Kidney glomerular epithelial cell (primary cell): Measurements from ENCODE around the gene TNIK.
"Not testable (repeated sequence)": the region's sequence is repeated elsewhere in the genome, so short reads cannot be mapped to it uniquely, and the experiment has no call there.

Experiments
- DNase-seq: peaks from one replicate; lab custom pipeline; 2025; lab: John Stamatoyannopoulos, UW

The TNIK gene

DNA sequence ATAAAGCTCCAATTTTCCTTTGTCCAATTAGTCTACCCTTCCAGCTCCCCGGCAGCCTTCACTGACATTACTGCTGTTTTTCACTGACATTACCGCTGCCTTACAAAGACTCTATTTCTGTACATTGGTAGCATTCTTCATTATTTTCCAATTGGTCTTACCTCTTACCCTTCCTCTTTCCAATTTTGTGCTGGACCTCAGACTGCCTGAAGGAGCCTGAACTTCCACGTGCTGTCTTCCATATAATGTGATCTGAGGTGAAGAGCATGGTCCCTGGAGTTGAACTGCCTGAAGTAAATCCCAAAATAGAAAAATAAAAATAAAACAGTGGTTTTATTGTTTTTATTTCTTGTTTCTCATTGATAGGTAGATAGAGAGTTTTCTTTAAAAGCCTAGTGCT is 9.2 kb upstream of the TNIK start:
- DNase-seq = no peak

DNA sequence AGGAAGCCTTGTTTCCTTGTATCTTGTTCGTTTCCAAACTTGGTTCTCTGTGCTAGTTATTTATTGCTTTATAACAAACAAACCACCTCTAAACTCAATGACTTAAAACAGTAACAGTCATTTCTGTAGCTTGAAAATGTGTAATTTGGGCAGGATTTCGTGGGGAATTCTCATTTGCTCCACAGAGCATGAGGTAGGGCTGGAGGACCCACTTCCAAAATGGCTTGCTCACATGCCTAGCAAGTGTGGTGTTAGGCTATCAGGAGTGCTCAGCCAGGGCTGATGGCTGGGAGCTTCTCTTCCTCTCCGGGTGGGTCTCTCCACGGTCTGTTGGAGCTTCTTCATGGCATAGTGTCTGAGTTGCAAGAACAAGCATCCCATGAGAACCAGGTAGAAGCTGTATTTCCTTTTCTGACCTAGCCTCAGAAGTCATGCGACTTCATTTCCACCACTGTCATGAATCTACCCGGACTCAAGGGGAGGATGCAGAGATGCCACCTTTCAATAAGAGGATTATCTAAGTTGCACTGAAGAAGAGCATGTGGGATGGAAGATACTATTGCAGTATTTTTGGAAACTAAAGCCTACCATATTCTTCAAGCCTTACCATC is 8.2 kb upstream of the TNIK start:
- DNase-seq = no peak

DNA sequence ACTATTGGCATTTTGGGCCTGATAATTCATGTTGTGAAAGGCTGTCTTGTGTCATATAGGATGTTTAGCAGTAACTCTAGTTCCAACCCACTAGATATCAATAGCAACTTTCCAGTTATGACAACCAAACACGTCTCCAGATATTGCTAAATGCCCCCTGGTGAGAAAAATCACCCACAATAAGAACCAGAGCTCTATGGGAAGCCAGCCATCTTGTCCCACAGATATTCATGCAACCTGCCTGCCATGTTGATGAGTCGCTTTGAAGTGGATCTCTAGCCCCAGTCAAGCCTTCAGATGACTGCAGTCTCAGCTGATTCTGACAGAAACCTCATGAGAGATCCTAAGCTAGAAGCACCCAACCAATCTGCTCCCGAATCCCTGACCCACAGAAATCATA is 5.6 kb upstream of the TNIK start:
- DNase-seq = no peak

DNA sequence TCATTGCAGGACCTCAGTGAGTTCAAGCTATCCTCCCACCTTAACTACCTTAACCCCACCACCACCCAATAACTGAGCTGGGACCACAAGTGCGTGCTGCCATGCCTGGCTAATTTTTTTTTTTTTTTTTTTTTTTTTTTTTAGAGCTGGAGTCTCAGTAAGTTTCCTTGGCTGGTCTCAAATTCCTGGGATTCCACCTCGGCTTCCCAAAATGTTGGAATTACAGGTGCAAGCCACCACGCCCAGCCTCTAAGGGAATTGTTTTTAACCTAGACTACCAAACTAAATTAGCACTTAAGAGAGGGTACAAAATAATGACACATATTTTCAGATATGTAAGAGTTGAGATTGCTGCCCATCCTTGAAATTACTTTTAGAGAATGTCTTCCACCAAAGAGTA is 4.3 kb upstream of the TNIK start:
- no peak for DNase-seq

DNA sequence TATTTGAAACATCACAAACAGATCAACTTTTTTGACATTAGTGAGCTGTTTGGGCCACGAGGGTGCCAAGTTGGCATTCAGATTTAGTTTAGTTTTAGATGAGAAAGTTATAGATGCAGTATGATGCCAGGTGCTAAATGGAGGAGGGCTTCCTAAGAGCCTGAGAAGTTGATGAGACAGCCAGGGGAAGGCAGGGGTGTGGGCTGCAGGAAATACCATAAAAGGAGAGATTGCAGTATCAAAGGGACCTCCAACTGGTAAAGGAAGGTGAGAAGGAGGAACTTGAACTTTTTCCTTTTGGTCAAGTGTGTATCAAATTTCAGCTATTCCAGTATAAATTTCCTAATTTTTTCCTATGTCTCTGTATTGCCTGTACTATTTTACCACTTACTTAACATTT is 2.0 kb upstream of the TNIK start:
- no peak for DNase-seq

DNA sequence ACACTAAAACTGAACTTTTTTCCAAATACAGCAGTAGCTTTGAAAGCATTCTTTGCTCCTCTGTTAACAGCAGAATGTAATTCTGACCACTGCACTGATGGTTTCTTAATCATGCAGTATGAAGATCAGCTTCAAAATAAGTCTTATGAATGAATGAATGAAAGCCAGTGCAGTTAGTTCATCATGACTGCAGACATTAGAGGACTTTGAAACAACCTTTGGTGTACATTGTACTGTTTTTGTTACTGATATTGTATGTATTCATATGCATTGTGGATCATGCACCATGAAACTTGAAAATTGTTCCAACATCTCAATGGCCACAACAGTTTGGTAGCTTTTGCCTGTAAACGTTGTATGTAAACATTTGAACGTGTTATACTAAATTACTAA is 1.3 kb upstream of the TNIK start:
- peak; percentile 53 for DNase-seq

DNA sequence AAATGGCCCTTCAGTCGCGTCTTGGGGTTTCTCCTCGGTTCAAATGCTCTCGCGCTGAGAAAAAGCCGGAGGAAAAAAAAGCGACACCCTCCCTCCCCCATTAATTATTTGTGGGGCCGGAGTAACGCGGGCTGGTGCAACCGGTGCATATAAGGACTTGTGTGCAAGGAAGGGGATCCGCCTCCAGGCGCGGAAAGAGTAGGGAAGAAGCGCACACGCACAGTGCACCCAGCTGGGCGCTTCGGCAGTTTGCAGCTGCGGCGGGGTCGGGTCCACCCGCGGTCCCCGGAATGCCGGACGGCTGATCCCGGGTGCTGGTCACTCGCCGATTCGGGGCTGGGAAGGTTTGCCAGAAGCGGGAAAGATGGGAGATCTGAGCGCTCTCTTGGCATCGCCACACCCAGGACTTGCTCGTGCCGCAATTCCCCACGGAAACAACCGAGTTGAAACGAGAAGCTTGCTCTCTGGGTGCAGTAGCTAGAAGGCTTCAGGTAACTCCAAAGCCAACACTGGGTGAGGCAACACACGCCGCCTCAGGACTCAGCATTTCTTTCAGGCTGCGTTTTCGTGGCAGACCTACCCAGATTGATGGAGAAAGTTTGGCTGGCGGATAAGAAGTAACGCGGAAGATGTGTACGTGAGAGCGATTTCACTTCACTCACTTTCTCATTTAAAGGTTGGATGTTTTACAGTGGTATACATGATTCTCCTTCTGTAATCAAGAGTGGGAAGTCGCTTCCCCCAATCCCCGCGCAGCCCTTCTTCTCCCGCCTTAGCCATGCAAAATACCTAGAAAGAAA is 720 bp upstream of the TNIK start:
- peak; percentile 54 for DNase-seq

DNA sequence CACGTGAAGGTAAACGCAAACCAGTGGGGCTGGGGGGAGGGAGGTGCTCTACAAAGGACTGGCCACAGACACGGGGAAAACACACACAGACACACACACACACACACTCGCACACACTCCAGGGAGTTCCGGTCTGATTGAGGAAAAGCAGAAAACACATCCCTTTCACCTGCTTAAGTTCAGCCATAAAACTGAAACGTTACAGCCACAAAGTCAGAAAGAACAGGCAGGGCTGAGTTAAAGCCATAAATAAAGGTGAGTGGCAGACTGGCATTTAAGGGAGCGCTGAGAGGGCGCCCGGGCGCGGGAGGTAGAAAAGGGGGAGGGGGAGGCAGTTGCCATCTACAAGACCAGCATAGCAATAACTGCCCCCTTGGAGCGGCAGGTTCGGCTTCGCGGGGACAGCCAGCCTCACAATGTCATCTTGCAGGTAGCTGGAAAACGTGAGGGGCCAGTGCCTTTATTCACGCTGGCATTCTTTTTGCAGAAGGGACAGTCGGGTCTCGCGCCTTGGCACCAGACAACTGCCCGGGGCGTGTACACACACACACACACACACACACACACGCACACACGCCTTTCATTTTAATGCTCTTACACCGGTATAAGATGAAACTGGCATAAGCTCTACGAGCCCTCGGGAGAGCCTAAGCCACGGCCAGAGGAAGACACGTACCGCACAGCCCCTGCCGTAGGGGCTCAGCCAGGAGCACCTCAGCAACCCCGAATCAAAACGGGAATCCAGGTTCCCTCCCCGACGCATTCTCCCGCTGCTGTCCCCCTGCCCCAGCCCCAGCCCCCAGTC is 866 bp downstream of the TNIK start:
- DNase-seq = peak; percentile 55

DNA sequence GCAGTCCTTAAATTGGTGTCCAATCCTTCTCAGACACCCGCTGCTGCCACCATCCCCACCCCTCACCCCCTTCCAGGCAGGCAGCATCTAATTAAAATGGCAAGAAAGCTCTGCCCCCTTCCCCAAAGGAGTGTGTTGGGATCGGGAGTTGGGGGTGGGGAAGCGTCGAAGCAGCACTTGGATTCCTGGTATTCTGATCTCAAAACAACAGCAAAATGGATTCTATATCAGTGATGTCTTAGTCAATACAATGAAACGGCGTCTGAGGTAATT is 1.4 kb downstream of the TNIK start:
- no peak for DNase-seq

DNA sequence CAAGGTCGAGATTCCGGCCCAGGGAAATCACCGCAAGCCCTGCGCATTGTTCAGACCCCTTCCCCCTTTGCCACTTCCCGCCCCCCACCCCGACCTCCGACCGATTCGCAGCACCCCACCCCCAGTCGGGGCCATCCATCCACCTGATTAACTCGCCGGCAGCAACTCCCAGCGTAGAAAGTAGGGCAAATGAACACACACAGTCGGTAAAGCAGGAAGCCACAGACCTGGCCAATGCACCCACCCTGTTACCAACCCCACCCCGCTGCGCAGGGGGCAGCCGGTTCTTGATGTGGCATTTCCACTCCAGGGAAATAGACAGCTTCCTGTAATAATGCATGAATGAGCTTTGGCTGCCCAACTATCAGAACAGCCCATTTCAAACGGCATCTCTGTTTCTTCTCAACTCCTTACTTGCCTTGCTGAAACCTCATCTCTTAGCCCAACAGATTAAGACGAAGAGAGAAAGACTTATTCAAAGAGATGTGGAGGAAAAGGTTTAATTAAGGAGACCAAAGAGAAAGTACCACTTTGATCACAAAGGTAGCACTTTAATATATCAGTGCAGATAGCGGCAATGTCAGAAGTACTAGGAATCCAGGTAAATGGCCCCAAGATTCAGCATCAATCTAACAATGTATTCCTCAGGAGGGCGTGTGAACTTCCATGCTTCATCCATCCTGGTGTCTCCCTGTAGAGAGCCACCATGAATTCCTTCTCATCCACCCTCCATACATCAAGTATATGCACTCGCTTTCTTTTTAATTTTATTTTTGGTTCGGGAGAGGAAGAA is 1.9 kb downstream of the TNIK start:
- no peak for DNase-seq

DNA sequence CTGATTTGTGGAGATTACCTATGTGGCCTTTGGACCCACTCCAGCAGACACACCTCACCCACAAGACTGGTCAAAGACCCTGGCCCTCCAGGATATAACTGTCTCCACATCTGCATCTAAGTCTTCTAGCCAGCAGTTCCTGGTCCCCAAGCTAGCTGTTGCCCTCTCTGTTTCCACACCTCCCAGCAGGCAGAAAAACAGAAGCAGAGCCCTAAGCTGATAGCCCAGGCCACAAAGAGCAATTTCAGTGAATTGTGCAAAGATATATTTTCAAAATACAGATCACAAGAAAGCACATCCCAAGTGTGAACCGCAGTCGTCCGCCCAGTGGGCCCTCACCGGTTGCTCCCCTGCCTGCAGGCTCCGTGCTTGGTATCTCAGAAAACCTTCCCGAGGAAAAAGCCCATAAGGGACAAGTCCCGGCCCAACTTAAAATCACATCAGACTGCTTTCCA is 2.6 kb downstream of the TNIK start:
- no peak for DNase-seq

DNA sequence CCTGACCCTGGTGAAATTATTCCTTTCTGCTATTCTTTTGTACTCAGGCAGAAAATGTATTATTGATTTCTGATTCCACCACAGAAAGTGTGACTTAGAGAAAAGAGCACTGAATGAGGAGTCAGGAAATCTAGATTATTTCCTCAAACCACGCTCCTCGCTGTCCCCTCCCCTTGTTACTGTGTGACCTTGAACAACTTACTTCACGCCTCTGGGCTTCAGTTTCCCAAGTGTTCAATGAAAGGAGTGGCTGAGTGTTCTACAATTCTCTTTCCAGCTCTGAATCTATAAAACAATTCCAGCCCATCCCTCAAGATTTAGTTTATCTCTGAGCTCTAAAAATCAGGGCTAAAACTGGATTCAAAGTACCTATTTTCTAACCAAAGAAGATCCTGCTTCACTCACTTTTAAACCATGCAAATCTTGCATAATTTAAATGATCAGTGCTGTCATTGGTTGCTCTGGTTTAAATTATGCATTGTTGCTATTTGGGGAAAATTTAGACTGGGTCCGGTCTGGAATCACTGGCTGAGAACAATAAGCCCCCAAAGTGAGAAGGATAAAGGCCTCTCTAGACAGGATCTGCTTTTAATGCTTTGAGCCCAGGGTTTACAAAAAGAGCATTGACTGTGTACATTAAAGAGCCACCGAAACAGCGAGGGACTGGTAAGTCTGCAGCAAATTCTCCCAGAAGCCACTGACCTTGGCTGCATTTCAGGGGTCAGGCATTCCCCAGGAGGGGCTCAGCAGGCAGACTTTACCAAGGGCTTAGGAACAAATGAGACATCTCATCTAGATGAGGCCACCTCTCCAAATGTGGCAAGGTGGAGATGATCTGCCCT is 3.2 kb downstream of the TNIK start:
- no peak for DNase-seq

DNA sequence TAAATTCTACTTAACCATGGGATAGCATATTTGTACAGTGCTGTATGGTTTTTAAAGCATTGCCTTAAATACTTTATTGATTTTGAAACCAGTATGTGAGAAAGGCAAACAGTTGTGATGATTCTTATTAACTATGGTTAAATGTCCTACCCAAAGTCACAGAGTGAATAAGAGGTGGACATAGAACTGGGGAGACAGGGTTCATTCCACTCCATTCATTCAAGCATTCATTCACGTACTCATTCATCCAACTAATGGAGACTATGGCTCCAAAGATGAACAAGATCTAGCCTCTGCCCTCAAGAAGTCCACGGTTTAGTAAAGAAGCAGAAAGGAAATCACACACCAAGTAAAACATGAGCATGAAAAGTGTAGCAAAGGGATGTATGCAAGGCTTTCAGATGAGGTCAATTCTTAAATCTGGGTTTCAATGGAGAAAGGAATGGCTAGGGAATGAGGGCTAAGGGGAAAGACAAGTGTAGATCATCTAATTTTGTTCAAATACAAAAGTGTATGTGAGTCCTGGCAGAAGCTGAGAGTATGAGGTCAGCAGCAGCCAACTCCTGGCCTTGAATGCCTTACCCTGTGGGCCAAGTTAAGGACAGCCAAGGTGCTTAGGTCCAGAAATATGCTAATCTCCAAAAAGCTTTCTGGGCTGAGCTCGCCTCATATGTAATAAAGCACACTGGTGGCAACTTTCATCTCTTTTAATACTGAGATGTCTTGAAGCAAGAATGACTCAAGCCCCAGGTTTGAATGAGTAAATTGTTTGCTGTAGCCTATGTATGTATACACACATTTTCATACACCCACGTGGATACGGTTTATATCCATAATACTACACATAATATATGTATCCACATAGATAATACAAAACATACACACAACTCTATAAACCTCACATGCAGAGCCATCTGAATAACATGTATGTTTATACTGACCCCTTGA is 4.3 kb downstream of the TNIK start:
- no peak for DNase-seq

DNA sequence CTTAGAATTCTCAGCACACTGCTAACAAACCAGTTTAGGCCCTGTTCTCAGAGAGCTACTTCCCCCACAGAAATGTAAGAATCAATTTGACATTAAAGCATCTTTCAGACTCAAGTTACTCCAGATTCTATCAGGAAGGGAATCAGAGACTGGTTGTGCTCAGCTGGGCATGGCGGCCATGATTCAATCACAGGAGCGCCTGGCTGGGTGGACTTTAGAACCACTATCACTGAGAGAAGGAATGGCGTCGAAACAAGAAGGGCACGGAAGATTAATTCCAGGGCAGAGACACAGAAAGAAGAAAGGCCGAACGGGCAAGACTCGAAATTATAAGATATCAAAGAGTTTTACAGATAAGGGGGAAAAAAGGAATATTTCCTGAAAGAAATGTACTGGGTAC is 6.2 kb downstream of the TNIK start:
- DNase-seq = peak; percentile 55

DNA sequence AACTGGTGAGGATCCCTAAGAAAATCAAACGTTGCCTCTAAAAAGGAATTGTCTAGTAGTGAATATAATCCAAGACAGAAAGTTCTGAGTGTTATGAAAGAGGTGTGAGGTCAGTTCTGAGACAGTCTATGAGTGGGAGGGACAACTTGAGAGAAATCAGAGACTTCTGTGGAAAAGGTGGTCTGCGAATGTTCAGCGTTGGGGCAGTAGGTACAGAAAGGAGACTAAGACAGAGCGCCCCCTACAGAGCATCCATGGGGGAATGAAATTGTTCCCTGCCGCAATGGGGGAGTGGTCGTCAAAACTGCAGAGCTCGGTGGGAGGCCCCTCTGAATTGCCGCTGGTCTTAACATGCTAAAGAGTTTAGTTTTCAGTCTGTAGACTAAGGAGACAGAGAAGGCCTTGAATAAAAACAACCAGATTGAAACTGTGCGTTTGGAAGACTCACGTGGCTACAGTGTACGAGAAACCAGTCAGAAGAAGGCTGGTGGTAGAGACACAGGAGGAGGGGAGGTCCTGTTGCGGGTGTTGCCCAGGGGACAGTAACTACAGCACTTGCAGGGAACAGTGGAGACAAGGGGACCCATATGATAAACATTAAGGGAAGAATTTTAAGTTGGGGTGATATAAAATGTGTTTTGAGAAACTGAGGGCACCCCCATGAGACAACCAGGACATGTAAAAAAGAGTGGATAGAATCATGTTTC is 6.9 kb downstream of the TNIK start:
- no peak for DNase-seq

DNA sequence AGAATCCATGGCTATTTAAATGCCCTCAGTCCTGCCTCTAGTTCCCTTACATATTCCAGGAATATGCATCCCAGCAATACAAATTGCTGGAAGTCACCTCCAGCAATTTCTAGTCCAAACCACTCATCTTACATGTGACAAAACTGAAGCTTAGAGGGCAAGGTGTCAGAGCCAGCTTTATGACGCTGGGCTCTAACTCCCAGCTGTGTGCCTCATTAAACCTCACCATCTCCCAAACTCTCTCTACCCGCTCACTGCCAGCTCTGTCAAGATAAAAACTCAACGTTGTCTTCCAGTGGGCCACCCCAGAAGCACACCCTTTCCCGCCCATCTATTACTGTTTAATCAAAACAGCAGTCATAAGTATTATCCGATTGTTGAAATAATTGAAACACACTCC is 7.9 kb downstream of the TNIK start:
- no peak for DNase-seq

DNA sequence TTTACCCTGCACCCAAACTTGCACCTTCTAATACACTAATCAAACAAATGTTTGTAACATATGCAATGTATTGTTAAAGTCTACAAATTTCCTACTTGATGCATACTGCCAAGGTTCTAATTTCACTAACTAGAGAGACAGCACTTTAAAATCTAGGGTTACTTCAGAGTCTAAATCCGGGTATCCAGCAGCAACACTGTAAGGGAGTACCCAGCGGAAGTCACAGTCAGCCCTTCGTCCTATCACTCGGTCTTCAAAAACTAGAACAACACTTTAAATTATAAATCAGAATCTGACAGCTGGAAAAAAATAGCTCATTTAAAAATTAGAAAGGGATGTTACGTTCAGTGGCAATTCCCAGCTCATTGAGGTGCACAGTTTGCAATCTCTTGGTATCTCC is 8.3 kb downstream of the TNIK start:
- no peak for DNase-seq

DNA sequence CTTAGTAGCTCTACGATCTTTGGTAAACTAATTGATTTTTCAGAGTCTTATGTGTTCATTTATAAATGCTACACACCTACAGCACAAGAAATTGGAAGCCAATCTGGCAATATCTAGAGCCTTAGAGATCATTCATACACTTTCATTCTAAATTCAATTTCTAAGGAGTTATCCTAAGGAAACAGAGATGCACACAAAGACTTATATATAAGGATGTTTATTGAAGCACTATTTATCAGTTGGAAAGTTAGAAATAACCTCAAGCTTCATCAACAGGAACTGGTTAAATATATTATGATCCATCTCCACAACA is 12.7 kb downstream of the TNIK start:
- DNase-seq = not testable (repeated sequence)

DNA sequence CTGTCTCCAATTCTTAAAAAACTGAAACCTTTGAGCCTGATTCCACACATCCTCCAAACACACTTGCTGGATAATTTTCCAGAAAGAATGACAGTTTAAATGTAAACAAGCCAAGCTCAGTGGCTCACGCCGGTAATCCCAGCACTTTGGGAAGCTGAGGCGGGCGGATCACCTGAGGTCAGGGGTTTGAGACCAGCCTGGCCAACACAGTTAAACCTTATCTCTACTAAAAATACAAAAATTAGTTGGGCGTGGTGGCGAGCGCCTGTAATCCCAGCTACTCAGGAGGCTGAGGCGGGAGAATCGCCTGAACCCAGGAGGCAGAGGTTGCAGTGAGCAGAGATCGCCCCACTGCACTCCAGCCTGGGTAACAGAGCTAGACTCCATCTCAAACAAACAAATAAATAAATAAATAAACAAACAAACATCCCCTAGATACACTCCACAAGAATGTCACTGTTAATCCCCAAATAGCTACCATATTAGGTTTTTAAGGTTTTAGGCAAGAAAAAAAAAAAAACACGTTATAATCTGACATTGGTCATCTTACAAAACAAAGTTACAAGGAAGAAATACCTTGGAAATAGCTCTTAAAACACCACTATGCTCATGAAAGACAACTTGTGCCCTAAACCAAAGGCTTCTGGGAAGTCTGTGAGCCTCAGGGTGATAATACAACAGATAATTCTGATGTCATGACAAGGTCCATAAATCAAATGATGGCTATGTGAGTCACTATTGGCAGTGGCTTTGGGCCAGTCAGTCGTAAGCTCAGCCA is 13.2 kb downstream of the TNIK start:
- DNase-seq = peak; percentile 70
